CD14-positive monocyte (primary cell): ENCODE measurements around the gene ATXN7L1. TPM values are rescaled to one million over a fixed set of nuclear protein-coding genes. Genes with fewer than 3 reads are reported as not detected.

Experiments used
- DNase-seq, 3 donors: peaks; one replicate each; pipeline ENCODE4 v3.0.0-alpha.2; 2011 to 2022
- H2AFZ ChIP-seq: 2 replicates; pipeline ENCODE4 v1.6.0; 2012; ENCODE audit warnings: mild to moderate bottlenecking, low read depth, low read length, inconsistent platforms; ENCODE audit not compliant: insufficient read depth, poor library complexity, severe bottlenecking
- H3K27ac ChIP-seq, 2 donors: 1 replicate in 1 of 2; 2 replicates in 1 of 2; pipeline ENCODE4 v1.5.1; 2012 to 2013; ENCODE audit warnings: low read length in 2 of 2, control low read depth in 1 of 2, inconsistent platforms in 1 of 2, low read depth in 1 of 2, mild to moderate bottlenecking in 1 of 2
- H3K27me3 ChIP-seq, 2 donors: one replicate each; pipeline versions ENCODE4 v1.6.0 to v1.6.1; 2011 to 2013; ENCODE audit warnings: low read length in 2 of 2; ENCODE audit not compliant: control insufficient read depth in 2 of 2, insufficient read depth in 2 of 2
- H3K36me3 ChIP-seq, 2 donors: replicated peaks in 1 of 2; 1 replicate in 1 of 2; 2 replicates in 1 of 2; pipeline versions ENCODE4 v1.5.1 to v1.6.1; 2012 to 2013; ENCODE audit warnings: low read length in 2 of 2, control low read depth in 1 of 2, inconsistent platforms in 1 of 2, mild to moderate bottlenecking in 1 of 2; ENCODE audit not compliant: insufficient read depth in 2 of 2, control insufficient read depth in 1 of 2
- H3K4me1 ChIP-seq, 2 donors: 1 replicate in 1 of 2; 2 replicates in 1 of 2; pipeline versions ENCODE4 v1.5.1 to v1.6.1; 2012 to 2013; ENCODE audit warnings: low read length in 2 of 2, control low read depth in 1 of 2, inconsistent platforms in 1 of 2, mild to moderate bottlenecking in 1 of 2, moderate library complexity in 1 of 2; ENCODE audit not compliant: insufficient read depth in 2 of 2, control insufficient read depth in 1 of 2
- H3K4me2 ChIP-seq: replicated peaks from 2 replicates; pipeline ENCODE3; 2012; ENCODE audit warnings: low read length, moderate library complexity, mild to moderate bottlenecking; ENCODE audit not compliant: poor library complexity, severe bottlenecking; ENCODE audit errors: extremely low read depth
- H3K4me3 ChIP-seq, 3 experiments: fragments of 200-600 bp in 1 of 3; sonication (generic) in 1 of 3; replicated peaks in 1 of 3; 1 replicate in 2 of 3; 2 replicates in 1 of 3; pipeline ENCODE4 v1.5.1; 2011 to 2013; ENCODE audit warnings: low read length in 3 of 3, mild to moderate bottlenecking in 3 of 3, control low read depth in 2 of 3, low read depth in 2 of 3, inconsistent platforms in 1 of 3, moderate library complexity in 1 of 3
- H3K79me2 ChIP-seq: 2 replicates; pipeline ENCODE4 v1.6.0; 2012; ENCODE audit warnings: mild to moderate bottlenecking, control low read depth, inconsistent platforms, low read length, moderate library complexity; ENCODE audit not compliant: insufficient read depth
- H3K9ac ChIP-seq: 2 replicates; pipeline ENCODE4 v1.6.0; 2017; ENCODE audit warnings: low read length, mild to moderate bottlenecking; ENCODE audit not compliant: insufficient read depth, poor library complexity, severe bottlenecking
- H3K9me3 ChIP-seq, 2 donors: replicated peaks in 1 of 2; 1 replicate in 1 of 2; 2 replicates in 1 of 2; pipeline versions ENCODE4 v1.5.1 to v1.6.1; 2012 to 2013; ENCODE audit warnings: low read length in 2 of 2, control low read depth in 1 of 2; ENCODE audit not compliant: control insufficient read depth in 1 of 2, insufficient read depth in 1 of 2
- H4K20me1 ChIP-seq: 2 replicates; pipeline ENCODE4 v1.6.0; 2012; ENCODE audit warnings: mild to moderate bottlenecking, low read length, control low read depth, moderate library complexity; ENCODE audit not compliant: insufficient read depth
- H3K27ac Mint-ChIP-seq, 7 donors: one replicate each; pipeline ENCODE4 v1.8.0; 2020; ENCODE audit warnings: mild to moderate bottlenecking in 7 of 7, mixed read lengths in 7 of 7, moderate library complexity in 6 of 7, inconsistent platforms in 2 of 7
- H3K27me3 Mint-ChIP-seq, 3 donors: one replicate each; pipeline ENCODE4 v1.8.0; 2021 to 2022; ENCODE audit warnings: low read depth in 3 of 3, mild to moderate bottlenecking in 3 of 3, mixed read lengths in 3 of 3, moderate library complexity in 3 of 3, inconsistent platforms in 1 of 3
- H3K36me3 Mint-ChIP-seq, 2 donors: one replicate each; pipeline ENCODE4 v1.8.0; 2020; ENCODE audit warnings: mixed read lengths in 2 of 2, inconsistent platforms in 1 of 2, mild to moderate bottlenecking in 1 of 2
- H3K4me1 Mint-ChIP-seq: one replicate; pipeline ENCODE4 v1.8.0; 2020; ENCODE audit warnings: mild to moderate bottlenecking, mixed read lengths
- H3K4me3 Mint-ChIP-seq, 2 donors: one replicate each; pipeline ENCODE4 v1.8.0; 2020; ENCODE audit warnings: mild to moderate bottlenecking in 2 of 2, mixed read lengths in 2 of 2, moderate library complexity in 1 of 2
- H3K9me3 Mint-ChIP-seq, 7 donors: one replicate each; pipeline ENCODE4 v1.8.0; 2020 to 2022; ENCODE audit warnings: mixed read lengths in 7 of 7, mild to moderate bottlenecking in 6 of 7, moderate library complexity in 6 of 7, inconsistent platforms in 2 of 7
- WGBS: methylation state at CpG from one replicate; pipeline ENCODE4 v1.1.5; 2013; ENCODE audit warnings: missing lambda C conversion rate; ENCODE audit not compliant: insufficient coverage; 5-methylcytosine and 5-hydroxymethylcytosine counted together
- intact Hi-C, 2 donors: fragments of 100-400 bp; cut with micrococcal nuclease; formaldehyde crosslinking; loops; one replicate each; pipeline versions ENCODE4 v1.15.0 to v1.15.1; 2023
- polyA plus RNA-seq, 3 donors: library from polyadenylated mRNA; depleted of rRNA in 1 of 3; unstranded in 2 of 3; stranded (reverse) in 1 of 3; fragments of 300-500 nt in 2 of 3; fragments of >200 nt in 1 of 3; fragmentation: Illumina TruSeq in 2 of 3; gene quantifications; 1 replicate in 2 of 3; 2 replicates in 1 of 3; pipeline ENCODE4 v1.2.3, GENCODE V29; 2012 to 2021
- TF ChIP-seq, protein P1 (sequence below): fragments of 200-600 bp; IDR thresholded peaks from one replicate; pipeline ENCODE4 v1.8.0; 2022; ENCODE audit warnings: antibody characterized with exemption, mild to moderate bottlenecking

Gene ATXN7L1
- polyA plus RNA-seq, 3 donors, result 4.5 to 12.2 (median 11.2) TPM

DNA sequence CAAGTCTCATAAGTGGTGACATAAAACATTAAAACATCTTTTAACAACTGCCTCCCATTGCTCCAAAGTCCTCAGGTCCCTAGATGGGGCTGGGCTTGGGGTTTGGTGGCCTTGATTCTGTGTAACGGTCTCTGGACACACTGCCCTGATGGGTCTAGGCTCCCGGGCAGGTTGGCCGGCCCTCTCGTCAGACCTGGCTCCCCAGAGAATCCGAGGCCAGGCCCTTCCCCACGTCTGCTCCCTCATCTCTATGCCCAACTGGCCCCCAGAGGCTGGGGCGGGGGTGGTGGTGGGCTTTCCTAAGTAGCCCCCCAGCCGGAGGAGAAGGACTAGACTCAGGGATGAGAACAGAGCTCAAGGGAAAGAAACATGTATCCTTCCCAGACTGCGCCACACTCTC lies 263.6 kb downstream of the ATXN7L1 start:
- Mint-ChIP-seq H3K9me3 (no peaks in the 10 kb centered on the region), H3K4me3 (no peak overlapping the region), H3K36me3 (peaks cover 63 to 72% of the 10 kb centered on the region in 2 donors), H3K4me1 (no peaks in the 10 kb centered on the region), H3K27me3 (peaks cover 0 to 2% (median 0%) of the 10 kb centered on the region in 3 donors), H3K27ac (peak overlapping the region in 1 of 7 donors; percentile 51)
- DNase-seq, result no peak
- no peak overlapping the region for H3K4me2 ChIP-seq
- WGBS, result 100% methylated on average over 8 of the region's 9 CpGs
- peaks cover 50 to 77% of the 10 kb centered on the region in 2 donors for H3K36me3 ChIP-seq
- no peaks in the 10 kb centered on the region for H3K4me1 ChIP-seq
- H3K9ac ChIP-seq, result no peak overlapping the region
- no peaks in the 10 kb centered on the region for H3K27me3 ChIP-seq
- H4K20me1 ChIP-seq, result no peaks in the 10 kb centered on the region
- H2AFZ ChIP-seq, result no peak overlapping the region
- H3K9me3 ChIP-seq, result no peaks in the 10 kb centered on the region
- no peaks in the 10 kb centered on the region for H3K79me2 ChIP-seq
- no peak overlapping the region for H3K27ac ChIP-seq
- intact Hi-C loops, result no loop called here
- H3K4me3 ChIP-seq, result no peak overlapping the region
- TF ChIP-seq, protein P1, sequence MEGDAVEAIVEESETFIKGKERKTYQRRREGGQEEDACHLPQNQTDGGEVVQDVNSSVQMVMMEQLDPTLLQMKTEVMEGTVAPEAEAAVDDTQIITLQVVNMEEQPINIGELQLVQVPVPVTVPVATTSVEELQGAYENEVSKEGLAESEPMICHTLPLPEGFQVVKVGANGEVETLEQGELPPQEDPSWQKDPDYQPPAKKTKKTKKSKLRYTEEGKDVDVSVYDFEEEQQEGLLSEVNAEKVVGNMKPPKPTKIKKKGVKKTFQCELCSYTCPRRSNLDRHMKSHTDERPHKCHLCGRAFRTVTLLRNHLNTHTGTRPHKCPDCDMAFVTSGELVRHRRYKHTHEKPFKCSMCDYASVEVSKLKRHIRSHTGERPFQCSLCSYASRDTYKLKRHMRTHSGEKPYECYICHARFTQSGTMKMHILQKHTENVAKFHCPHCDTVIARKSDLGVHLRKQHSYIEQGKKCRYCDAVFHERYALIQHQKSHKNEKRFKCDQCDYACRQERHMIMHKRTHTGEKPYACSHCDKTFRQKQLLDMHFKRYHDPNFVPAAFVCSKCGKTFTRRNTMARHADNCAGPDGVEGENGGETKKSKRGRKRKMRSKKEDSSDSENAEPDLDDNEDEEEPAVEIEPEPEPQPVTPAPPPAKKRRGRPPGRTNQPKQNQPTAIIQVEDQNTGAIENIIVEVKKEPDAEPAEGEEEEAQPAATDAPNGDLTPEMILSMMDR, result no peak

DNA sequence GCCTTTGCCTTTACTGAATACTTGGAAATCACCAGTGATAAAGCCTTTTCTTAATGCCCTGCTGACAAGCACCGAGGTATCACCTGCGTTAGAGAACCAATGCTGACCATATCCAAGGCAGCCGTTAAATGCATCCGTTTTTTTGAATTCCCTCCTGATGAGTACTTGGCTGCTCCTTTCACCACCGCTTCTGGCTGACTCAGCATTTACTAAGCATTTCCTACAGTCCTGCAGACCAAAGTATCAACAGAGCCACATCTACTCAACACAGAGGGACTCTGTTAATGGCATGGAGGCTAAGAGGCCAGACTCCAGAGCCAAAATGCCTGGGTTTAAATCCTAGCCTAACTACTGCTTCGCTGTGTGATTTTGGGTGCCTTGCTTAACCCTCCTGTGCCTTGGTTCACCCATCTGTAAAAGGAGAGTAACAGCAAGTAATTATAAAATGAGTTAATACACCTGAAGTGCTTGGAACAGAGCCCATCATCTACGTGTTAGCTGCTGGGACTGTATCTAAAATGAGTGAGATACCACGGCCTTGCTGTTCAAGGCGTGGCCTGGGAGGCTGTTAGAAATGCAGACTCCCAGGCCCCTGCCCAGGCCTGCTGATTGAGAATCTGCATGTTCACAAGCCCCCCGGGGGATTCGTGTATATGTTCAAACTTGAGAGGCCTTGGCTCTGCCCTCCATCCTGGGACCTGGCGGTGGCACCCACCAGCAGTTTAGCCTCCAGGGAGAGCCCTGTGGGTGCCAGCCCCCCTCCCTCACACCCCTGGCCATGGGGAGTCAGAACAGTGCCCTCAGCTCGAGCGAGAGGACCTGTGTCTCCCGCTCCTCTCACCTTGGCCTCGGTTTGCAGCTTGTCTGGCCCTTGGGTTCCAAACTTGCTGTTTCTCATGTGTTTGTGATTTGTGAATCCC lies 264.3 kb downstream of the ATXN7L1 start:
- H3K27me3 Mint-ChIP-seq, result peaks cover 0 to 2% (median 0%) of the 10 kb centered on the region in 3 donors
- TF ChIP-seq, protein P1, result no peak
- H4K20me1 ChIP-seq, result no peaks in the 10 kb centered on the region
- no peaks in the 10 kb centered on the region for H3K27me3 ChIP-seq
- no peak overlapping the region for H3K4me3 Mint-ChIP-seq
- no peak overlapping the region for H3K27ac ChIP-seq
- H3K9me3 Mint-ChIP-seq, result no peaks in the 10 kb centered on the region
- no peaks in the 10 kb centered on the region for H3K4me1 Mint-ChIP-seq
- peak overlapping the region in 3 of 7 donors; percentile 51 to 71 (median 53) for H3K27ac Mint-ChIP-seq
- H3K4me2 ChIP-seq, result no peak overlapping the region
- no peak overlapping the region for H3K9ac ChIP-seq
- no peaks in the 10 kb centered on the region for H3K9me3 ChIP-seq
- H3K4me1 ChIP-seq, result no peaks in the 10 kb centered on the region
- 94% methylated on average over 9 of the region's 16 CpGs for WGBS
- H3K36me3 Mint-ChIP-seq, result peaks cover 62 to 72% of the 10 kb centered on the region in 2 donors
- H2AFZ ChIP-seq, result no peak overlapping the region
- DNase-seq, result no peak
- no peak overlapping the region for H3K4me3 ChIP-seq
- intact Hi-C loops, result no loop called here
- no peaks in the 10 kb centered on the region for H3K79me2 ChIP-seq
- peaks cover 43 to 77% of the 10 kb centered on the region in 2 donors for H3K36me3 ChIP-seq
